ENCODE measurements around the gene NDNF. TPM values are rescaled to one million over a fixed set of nuclear protein-coding genes. Genes with fewer than 3 reads are reported as not detected.

The NDNF gene
- total and polyA plus RNA-seq, 2 experiments from 2014 or later: 13.6 to 30.5 TPM

- H3K27me3 ChIP-seq: peaks cover 2% of the 10 kb centered on the region
- no peak overlapping the region for H3K4me3 ChIP-seq
- H3K4me2 ChIP-seq: no peak overlapping the region
- H3K27ac ChIP-seq: no peak overlapping the region
- H4K20me1 ChIP-seq (ENCODE audit: insufficient read depth, poor library complexity, severe bottlenecking): no peaks in the 10 kb centered on the region
- H3K4me1 ChIP-seq (ENCODE audit: insufficient read depth): no peaks in the 10 kb centered on the region
- no peaks in the 10 kb centered on the region for H3K9me3 ChIP-seq (ENCODE audit: low read depth)
- DNase-seq (ENCODE audit: low spot score): no peak
- TF ChIP-seq CTCF (IDR thresholded peaks at IDR 0.05; ENCODE audit: poor library complexity): no peak
- no peak for TF ChIP-seq EZH2phosphoT487 (IDR thresholded peaks at IDR 0.05; ENCODE audit: low read depth, severe bottlenecking, unreplicated experiment)
- no peak for TF ChIP-seq EZH2 (IDR thresholded peaks at IDR 0.05; ENCODE audit: borderline replicate concordance)
- H3K9me2 ChIP-seq (replicated peaks; ENCODE audit: insufficient read depth): no peaks in the 10 kb centered on the region
- H3K79me2 ChIP-seq: no peaks in the 10 kb centered on the region
- WGBS (ENCODE audit: low lambda C conversion rate, missing lambda C conversion rate): 81% methylated on average over 1 of the region's 1 CpG
- H3K36me3 ChIP-seq (replicated peaks; ENCODE audit: insufficient read depth, low read depth): no peaks in the 10 kb centered on the region
- H2AFZ ChIP-seq: no peak overlapping the region
These were observed 42.4 kb upstream of the NDNF start for GRCh38 chr4:121114756-121115155.

GRCh38 chr4:121112530-121112929 lies 40.2 kb upstream of the NDNF start:
- Histone ChIP-seq H3K79me2 (no peaks in the 10 kb centered on the region), H3K9me2 (replicated peaks; ENCODE audit: insufficient read depth) (no peaks in the 10 kb centered on the region), H3K27me3 (peaks cover 2% of the 10 kb centered on the region)

DNA sequence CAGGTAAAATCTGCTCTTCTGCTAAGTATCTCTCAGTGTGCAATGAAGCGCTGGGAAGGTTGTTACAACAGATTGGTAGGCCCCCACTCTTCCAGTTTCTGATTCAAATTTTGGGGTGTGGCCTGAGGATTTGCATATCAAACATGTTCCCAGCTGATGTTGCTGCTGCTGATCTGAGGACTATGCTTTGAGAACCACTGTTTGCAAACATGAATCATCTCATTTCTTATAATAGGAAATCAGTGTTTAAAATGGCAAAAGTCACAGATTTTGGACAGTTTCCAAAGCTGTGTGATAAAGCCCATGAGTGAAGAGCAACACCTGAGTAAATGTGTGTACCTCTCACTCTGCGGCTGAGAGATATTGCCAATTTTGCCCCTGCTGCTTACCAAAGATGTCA lies 36.2 kb upstream of the NDNF start:
- Histone ChIP-seq H3K27me3 (no peaks in the 10 kb centered on the region), H3K4me3 (no peak overlapping the region)
- WGBS (ENCODE audit: low lambda C conversion rate, missing lambda C conversion rate): 98% methylated on average over 2 of the region's 2 CpGs

More at GRCh38 chr4:121112530-121112929, 40.2 kb upstream of the NDNF start:
- Histone ChIP-seq H3K4me2 (no peak overlapping the region), H4K20me1 (ENCODE audit: insufficient read depth, poor library complexity, severe bottlenecking) (no peaks in the 10 kb centered on the region), H3K9me3 (ENCODE audit: low read depth) (no peaks in the 10 kb centered on the region), H3K27ac (no peak overlapping the region), H3K4me1 (ENCODE audit: insufficient read depth) (no peaks in the 10 kb centered on the region), H2AFZ (no peak overlapping the region), H3K36me3 (replicated peaks; ENCODE audit: insufficient read depth, low read depth) (no peaks in the 10 kb centered on the region), H3K4me3 (no peak overlapping the region)
- TF ChIP-seq CTCF (IDR thresholded peaks at IDR 0.05; ENCODE audit: poor library complexity) (peak; percentile 36), EZH2phosphoT487 (IDR thresholded peaks at IDR 0.05; ENCODE audit: low read depth, severe bottlenecking, unreplicated experiment) (no peak)
- no peak for DNase-seq (ENCODE audit: low spot score)

More for the DNA sequence above, 36.2 kb upstream of the NDNF start:
- H4K20me1 ChIP-seq (ENCODE audit: insufficient read depth, poor library complexity, severe bottlenecking): no peaks in the 10 kb centered on the region
- no peak for DNase-seq (ENCODE audit: low spot score)
- TF ChIP-seq EZH2 (IDR thresholded peaks at IDR 0.05; ENCODE audit: borderline replicate concordance) (no peak), EZH2phosphoT487 (IDR thresholded peaks at IDR 0.05; ENCODE audit: low read depth, severe bottlenecking, unreplicated experiment) (no peak), CTCF (IDR thresholded peaks at IDR 0.05; ENCODE audit: poor library complexity) (no peak)
- no peak overlapping the region for H3K4me2 ChIP-seq
- no peaks in the 10 kb centered on the region for H3K4me1 ChIP-seq (ENCODE audit: insufficient read depth)
- no peaks in the 10 kb centered on the region for H3K36me3 ChIP-seq (replicated peaks; ENCODE audit: insufficient read depth, low read depth)
- no peaks in the 10 kb centered on the region for H3K9me2 ChIP-seq (replicated peaks; ENCODE audit: insufficient read depth)
- no peaks in the 10 kb centered on the region for H3K9me3 ChIP-seq (ENCODE audit: low read depth)
- H3K27ac ChIP-seq: no peak overlapping the region
- H2AFZ ChIP-seq: no peak overlapping the region
- no peaks in the 10 kb centered on the region for H3K79me2 ChIP-seq
